Peyer's patch (tissue), 4 donors: ENCODE results near the gene GNB5.

Experiments used
- POLR2A ChIP-seq, 2 donors: fragments of 450-650 bp; IDR thresholded peaks; one replicate each; pipeline ENCODE4 v1.5.1; 2017; ENCODE audit warnings: antibody characterized with exemption in 2 of 2, mild to moderate bottlenecking in 2 of 2, moderate library complexity in 2 of 2
- TF ChIP-seq, protein P1 (sequence below), 6 experiments: fragments of 450-650 bp in 4 of 6; fragments of 200-600 bp in 2 of 6; sonication (generic) in 1 of 6; IDR thresholded peaks; one replicate each; pipeline ENCODE4 v1.5.1; 2017 to 2019; ENCODE audit warnings: antibody characterized with exemption in 6 of 6, mild to moderate bottlenecking in 3 of 6, moderate library complexity in 1 of 6

DNA sequence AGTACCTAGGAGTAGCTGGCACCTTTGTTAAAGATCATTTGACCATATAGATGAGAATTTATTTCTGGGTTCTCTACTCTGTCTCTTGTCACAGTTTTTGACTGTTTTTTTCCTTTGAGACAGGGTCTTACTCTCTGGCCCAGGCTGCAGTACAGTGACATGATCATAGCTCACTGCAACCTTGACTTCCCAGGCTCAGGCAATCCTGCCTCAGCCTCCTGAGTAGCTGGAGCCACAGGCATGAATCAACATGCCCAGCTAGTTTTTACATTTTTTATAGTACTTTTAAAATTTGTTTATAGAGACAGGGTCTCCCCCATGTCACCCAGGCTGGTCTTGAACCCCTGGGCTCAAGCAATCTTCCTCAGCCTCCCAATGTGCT is 123.7 kb downstream of the GNB5 start:
- TF ChIP-seq, protein P1, sequence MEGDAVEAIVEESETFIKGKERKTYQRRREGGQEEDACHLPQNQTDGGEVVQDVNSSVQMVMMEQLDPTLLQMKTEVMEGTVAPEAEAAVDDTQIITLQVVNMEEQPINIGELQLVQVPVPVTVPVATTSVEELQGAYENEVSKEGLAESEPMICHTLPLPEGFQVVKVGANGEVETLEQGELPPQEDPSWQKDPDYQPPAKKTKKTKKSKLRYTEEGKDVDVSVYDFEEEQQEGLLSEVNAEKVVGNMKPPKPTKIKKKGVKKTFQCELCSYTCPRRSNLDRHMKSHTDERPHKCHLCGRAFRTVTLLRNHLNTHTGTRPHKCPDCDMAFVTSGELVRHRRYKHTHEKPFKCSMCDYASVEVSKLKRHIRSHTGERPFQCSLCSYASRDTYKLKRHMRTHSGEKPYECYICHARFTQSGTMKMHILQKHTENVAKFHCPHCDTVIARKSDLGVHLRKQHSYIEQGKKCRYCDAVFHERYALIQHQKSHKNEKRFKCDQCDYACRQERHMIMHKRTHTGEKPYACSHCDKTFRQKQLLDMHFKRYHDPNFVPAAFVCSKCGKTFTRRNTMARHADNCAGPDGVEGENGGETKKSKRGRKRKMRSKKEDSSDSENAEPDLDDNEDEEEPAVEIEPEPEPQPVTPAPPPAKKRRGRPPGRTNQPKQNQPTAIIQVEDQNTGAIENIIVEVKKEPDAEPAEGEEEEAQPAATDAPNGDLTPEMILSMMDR (IDR thresholded peaks at IDR 0.05), result no peak
- no peak for TF ChIP-seq POLR2A (IDR thresholded peaks at IDR 0.05)
